ENCODE data around the gene CEP41.

- no peak for TF ChIP-seq CTCF (IDR thresholded peaks at IDR 0.05; ENCODE audit: insufficient read depth, low read length)
- no peak for TF ChIP-seq REST (IDR thresholded peaks at IDR 0.05; ENCODE audit: insufficient replicate concordance, low read depth)
Measured at GRCh38 chr7:130351791-130352090, 89.1 kb downstream of the CEP41 start.
